CD4-positive, alpha-beta T cell treated with Interleukin-6 for 4 hours (primary cell): ENCODE results near the gene ACP4.
"Not testable (repeated sequence)": the region's sequence is repeated elsewhere in the genome, so short reads cannot be mapped to it uniquely, and the experiment has no call there.

ENCODE experiments used
- DNase-seq: peaks from one replicate; pipeline ENCODE4 v3.0.0-alpha.2; 2020; ENCODE audit warnings: mixed read lengths

Gene ACP4

GRCh38 chr19:50777261-50777660 is 13.0 kb upstream of the ACP4 start:
- DNase-seq: no peak

GRCh38 chr19:50777830-50778303 is 12.3 kb upstream of the ACP4 start:
- DNase-seq: no peak

DNA sequence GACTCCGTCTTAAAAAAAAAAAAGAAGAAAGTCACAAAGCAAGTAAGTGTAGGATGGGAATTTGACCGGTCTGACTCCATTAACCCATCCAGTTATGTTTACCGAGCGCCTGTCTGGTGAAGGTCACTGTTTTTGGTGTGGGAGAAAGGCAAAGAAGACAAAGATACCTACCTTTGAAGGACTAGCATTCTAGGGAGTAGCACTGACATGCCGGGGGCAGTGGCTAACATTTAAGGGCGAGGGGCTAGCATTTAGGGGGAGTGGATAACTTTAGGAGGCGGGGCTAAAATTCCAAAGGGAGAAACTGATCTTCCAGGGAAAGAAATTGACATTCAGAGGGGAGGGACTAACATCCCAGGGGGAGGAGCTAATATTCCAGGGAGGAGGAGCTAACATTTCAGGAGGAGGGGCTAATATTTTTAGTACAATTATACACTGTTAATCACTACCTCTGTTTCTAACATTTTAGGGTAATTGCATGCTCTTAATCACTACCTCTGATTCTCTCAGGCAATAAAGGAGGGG is 11.2 kb upstream of the ACP4 start:
- DNase-seq: no peak

GRCh38 chr19:50779504-50780457 is 10.4 kb upstream of the ACP4 start:
- DNase-seq: no peak

- DNase-seq: no peak
Observed at GRCh38 chr19:50780753-50781435, 9.3 kb upstream of the ACP4 start.

- not testable (repeated sequence) for DNase-seq
Observed at GRCh38 chr19:50783848-50784152, 6.4 kb upstream of the ACP4 start.

DNA sequence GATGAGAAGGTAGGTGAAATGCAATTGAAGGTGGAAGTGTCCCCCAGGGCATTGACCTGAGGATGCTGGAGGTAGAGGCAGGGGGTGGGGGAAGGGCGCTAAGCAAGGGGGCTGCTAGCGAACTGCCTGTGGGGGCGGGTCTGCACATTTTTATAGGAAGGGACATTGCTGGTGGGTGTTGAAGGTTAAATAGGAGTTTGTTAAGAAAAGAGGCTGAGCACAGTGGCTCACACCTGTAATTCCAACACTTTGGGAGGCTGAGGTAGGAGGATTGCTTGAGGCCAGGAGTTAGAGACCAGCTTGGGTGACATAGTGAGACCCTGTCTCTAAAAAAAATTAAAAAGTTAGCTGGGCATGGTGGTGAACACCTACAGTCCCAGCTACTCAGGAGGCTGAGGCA is 5.5 kb upstream of the ACP4 start:
- DNase-seq: no peak

- no peak for DNase-seq
Observed at GRCh38 chr19:50785329-50785728, 4.9 kb upstream of the ACP4 start.

DNA sequence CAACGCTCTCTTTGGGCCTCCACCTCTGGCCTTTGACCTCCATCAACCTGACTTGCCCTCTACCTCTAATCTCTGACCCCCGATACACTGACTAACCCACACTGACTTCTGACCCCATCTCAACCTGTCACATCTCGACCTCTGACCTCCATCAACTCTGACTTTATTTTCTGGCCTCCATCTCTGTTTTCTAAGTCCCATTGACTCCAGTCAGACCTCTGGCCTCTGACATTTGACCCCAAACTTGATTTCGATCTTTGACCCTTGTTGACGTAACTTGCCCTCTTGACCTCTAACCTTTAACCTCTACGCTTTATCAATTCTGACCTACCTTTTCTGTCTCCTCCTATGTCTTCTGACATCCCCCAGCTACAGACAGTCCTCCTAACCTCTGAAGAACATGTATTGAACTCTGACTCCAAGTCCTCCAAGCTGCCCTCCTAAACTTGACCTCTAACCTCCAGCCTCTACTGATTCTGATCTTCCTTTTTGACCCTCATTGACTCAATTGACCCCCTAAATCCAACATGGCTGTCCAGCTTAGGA is 780 bp downstream of the ACP4 start:
- DNase-seq: no peak

DNA sequence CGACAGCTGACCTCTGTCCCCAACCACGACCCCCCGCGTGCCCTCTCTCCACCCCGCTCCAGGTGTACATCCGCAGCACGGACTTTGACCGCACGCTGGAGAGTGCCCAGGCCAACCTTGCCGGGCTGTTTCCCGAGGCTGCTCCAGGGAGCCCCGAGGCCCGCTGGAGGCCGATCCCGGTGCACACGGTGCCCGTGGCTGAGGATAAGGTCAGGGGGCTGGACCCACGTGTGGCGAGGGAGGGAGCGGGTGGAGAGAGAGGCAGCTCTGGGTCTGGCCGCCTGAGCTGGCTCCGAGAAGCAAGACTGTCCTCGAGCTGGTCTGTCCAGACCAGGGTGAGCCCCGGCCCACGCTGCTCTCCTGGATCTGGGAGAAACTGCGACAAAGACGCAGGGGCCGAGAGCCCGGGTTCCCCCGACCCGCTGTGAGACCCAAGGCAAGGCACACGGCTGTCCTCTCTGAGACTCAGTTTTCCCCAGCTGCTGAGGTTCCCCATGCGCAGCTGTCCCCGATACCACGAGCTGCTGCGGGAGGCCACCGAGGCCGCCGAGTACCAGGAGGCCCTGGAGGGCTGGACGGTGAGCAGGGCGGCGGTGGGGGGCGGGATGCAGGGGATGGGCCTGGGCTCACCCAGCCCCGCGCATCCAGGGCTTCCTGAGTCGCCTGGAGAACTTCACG is 1.5 kb downstream of the ACP4 start:
- no peak for DNase-seq

- DNase-seq: no peak
Observed at GRCh38 chr19:50792272-50793250, 2.3 kb downstream of the ACP4 start.

DNA sequence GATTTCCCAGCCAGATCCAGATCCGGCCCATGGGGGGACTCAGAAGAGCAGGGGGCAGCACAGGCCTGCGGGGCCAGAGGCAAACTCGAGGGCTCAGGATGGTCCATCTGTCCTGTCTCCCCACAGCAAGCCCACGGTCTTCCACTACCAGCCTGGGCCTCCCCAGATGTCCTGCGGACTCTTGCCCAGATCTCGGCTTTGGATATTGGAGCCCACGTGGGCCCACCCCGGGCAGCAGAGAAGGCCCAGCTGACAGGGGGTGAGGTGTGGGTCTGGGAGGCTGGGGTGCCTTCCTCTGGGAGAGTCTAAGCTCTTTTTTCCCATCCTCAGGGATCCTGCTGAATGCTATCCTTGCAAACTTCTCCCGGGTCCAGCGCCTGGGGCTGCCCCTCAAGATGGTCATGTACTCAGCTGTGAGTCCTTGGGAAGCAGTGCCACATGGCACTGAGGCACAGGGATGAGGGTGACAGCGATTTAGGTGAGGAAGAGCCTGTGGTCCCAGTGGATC is 3.4 kb downstream of the ACP4 start:
- no peak for DNase-seq

GRCh38 chr19:50794074-50794875 is 4.1 kb downstream of the ACP4 start:
- no peak for DNase-seq

DNA sequence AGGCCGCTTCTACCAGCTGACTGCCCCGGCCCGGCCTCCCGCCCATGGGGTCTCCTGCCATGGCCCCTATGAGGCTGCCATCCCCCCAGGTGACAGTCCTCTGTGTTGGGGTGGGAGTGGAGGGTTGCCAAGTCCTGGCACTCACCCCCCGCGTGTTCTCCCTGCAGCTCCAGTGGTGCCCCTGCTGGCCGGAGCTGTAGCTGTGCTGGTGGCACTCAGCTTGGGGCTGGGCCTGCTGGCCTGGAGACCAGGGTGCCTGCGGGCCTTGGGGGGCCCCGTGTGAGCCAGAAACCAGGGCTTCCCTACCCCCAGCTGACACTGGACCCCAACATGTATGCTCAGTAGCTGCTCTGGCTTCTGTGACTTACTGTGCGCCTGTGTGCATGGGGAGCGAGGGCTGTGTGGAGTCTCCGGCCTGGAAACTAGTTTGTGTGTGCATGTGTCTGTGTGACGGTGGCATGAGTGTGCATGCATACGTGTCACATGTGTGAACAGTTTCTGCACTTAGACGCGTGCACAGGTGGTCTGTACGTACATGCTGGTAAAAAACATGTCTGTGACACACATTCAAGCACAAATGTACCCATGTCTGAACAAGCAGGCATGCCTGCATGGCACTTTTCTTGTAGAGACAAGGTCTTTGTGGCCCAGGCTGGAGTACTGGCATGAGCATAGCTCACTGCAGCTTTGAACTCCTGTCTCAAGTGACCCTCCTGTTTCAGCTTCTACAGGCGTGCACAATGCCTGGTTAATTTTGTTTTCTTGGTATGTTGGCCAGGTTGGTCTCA is 4.9 kb downstream of the ACP4 start:
- no peak for DNase-seq

- no peak for DNase-seq
Observed at GRCh38 chr19:50795664-50796073, 5.5 kb downstream of the ACP4 start.

- DNase-seq: no peak
Observed at GRCh38 chr19:50796128-50796633, 6.0 kb downstream of the ACP4 start.

- no peak for DNase-seq
Observed at GRCh38 chr19:50796634-50797428, 6.6 kb downstream of the ACP4 start.

GRCh38 chr19:50797429-50797780 is 7.2 kb downstream of the ACP4 start:
- no peak for DNase-seq
